ENCODE results near the gene NTNG1. TPM values are rescaled to one million over a fixed set of nuclear protein-coding genes. Genes with fewer than 3 reads are reported as not detected.
A peak's percentile ranks its signal among the peaks of the same experiment; 100 is the strongest.

NTNG1 gene
- total RNA-seq, 1 donor, result 9.1 TPM

- H3K4me3 ChIP-seq (ENCODE audit: low read depth, low read length), result no peak overlapping the region
- no peak for DNase-seq (ENCODE audit: low read depth)
- TF ChIP-seq CTCF (IDR thresholded peaks at IDR 0.05; ENCODE audit: insufficient read depth, low read depth, low read length), result no peak
Observed at GRCh38 chr1:107524301-107524700, 383.5 kb downstream of the NTNG1 start.

- H3K4me3 ChIP-seq (ENCODE audit: low read depth, low read length), result no peak overlapping the region
- no peak for TF ChIP-seq CTCF (IDR thresholded peaks at IDR 0.05; ENCODE audit: insufficient read depth, low read depth, low read length)
- no peak for DNase-seq (ENCODE audit: low read depth)
Observed at GRCh38 chr1:107525145-107525544, 384.3 kb downstream of the NTNG1 start.

- no peak for TF ChIP-seq CTCF (IDR thresholded peaks at IDR 0.05; ENCODE audit: insufficient read depth, low read depth, low read length)
- H3K4me3 ChIP-seq (ENCODE audit: low read depth, low read length), result no peak overlapping the region
Observed at GRCh38 chr1:107525961-107526360, 385.1 kb downstream of the NTNG1 start.

GRCh38 chr1:107526524-107527198, 385.8 kb downstream of the NTNG1 start:
- H3K4me3 ChIP-seq (ENCODE audit: low read depth, low read length), result no peak overlapping the region
- TF ChIP-seq CTCF (IDR thresholded peaks at IDR 0.05; ENCODE audit: insufficient read depth, low read depth, low read length), result no peak

More at GRCh38 chr1:107525961-107526360, 385.1 kb downstream of the NTNG1 start:
- no peak for DNase-seq (ENCODE audit: low read depth)

GRCh38 chr1:107529511-107530149, 388.8 kb downstream of the NTNG1 start:
- DNase-seq (ENCODE audit: low read depth), result peak; percentile 32
- TF ChIP-seq CTCF (IDR thresholded peaks at IDR 0.05; ENCODE audit: insufficient read depth, low read depth, low read length), result peak; percentile 61
- H3K4me3 ChIP-seq (ENCODE audit: low read depth, low read length), result no peak overlapping the region

More at GRCh38 chr1:107526524-107527198, 385.8 kb downstream of the NTNG1 start:
- no peak for DNase-seq (ENCODE audit: low read depth)

GRCh38 chr1:107530543-107530942, 389.7 kb downstream of the NTNG1 start:
- no peak for DNase-seq (ENCODE audit: low read depth)
- H3K4me3 ChIP-seq (ENCODE audit: low read depth, low read length), result no peak overlapping the region
- TF ChIP-seq CTCF (IDR thresholded peaks at IDR 0.05; ENCODE audit: insufficient read depth, low read depth, low read length), result no peak

Data from fibroblast of villous mesenchyme (primary cell).